Measurements from ENCODE around the gene PER2.

PER2 gene

GRCh38 chr2:238286551-238286950 lies 1.9 kb downstream of the PER2 start:
- H3K27me3 ChIP-seq = no peaks in the 10 kb centered on the region
- TF ChIP-seq, protein P1, sequence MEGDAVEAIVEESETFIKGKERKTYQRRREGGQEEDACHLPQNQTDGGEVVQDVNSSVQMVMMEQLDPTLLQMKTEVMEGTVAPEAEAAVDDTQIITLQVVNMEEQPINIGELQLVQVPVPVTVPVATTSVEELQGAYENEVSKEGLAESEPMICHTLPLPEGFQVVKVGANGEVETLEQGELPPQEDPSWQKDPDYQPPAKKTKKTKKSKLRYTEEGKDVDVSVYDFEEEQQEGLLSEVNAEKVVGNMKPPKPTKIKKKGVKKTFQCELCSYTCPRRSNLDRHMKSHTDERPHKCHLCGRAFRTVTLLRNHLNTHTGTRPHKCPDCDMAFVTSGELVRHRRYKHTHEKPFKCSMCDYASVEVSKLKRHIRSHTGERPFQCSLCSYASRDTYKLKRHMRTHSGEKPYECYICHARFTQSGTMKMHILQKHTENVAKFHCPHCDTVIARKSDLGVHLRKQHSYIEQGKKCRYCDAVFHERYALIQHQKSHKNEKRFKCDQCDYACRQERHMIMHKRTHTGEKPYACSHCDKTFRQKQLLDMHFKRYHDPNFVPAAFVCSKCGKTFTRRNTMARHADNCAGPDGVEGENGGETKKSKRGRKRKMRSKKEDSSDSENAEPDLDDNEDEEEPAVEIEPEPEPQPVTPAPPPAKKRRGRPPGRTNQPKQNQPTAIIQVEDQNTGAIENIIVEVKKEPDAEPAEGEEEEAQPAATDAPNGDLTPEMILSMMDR (IDR thresholded peaks at IDR 0.05; ENCODE audit: low read depth, low read length) = no peak
- no peak overlapping the region; the same call in 1 of the 2 replicates for H3K4me3 ChIP-seq (ENCODE audit: low read depth, low read length)
- no peak for DNase-seq
- H3K9me3 ChIP-seq = no peaks in the 10 kb centered on the region
- H3K4me1 ChIP-seq = no peaks in the 10 kb centered on the region
- no peaks in the 10 kb centered on the region; the same call in 1 of the 2 replicates for H3K36me3 ChIP-seq

- DNase-seq = no peak
- TF ChIP-seq, protein P1 (IDR thresholded peaks at IDR 0.05; ENCODE audit: low read depth, low read length) = no peak
- no peaks in the 10 kb centered on the region for H3K27me3 ChIP-seq
- no peaks in the 10 kb centered on the region; the same call in 1 of the 2 replicates for H3K36me3 ChIP-seq
- no peak overlapping the region for H3K4me3 ChIP-seq (ENCODE audit: low read depth, low read length)
- H3K4me1 ChIP-seq = no peaks in the 10 kb centered on the region
- no peaks in the 10 kb centered on the region for H3K9me3 ChIP-seq
Measured at GRCh38 chr2:238286095-238286494, 2.3 kb downstream of the PER2 start.

DNA sequence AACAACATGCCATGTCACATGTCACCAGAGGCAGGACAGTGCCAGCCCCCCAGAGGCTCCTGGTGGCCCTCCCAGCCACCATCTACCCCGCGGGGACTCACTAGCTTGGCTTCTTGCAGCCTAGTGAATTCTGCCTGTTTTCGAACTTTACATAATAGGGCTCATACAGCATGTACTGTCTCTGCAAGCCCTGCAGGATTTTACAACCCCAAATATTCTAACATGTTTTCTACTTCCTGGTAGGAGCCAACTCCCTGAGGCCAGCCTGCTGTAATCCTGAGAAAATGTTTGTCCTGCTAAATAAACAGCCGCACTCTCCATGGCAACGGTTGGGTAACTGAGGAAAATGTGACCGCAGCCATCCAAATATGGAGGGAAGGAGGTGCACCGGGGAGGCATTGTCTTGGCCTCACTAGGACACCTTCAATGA lies 2.7 kb downstream of the PER2 start:
- Histone ChIP-seq H3K4me3 (ENCODE audit: low read depth, low read length) (no peak overlapping the region), H3K9me3 (no peaks in the 10 kb centered on the region), H3K36me3 (no peaks in the 10 kb centered on the region; the same call in 1 of the 2 replicates), H3K4me1 (no peaks in the 10 kb centered on the region), H3K27me3 (no peaks in the 10 kb centered on the region)
- TF ChIP-seq, protein P1 (IDR thresholded peaks at IDR 0.05; ENCODE audit: low read depth, low read length) = no peak
- no peak for DNase-seq

- H3K4me1 ChIP-seq = no peaks in the 10 kb centered on the region
- H3K27me3 ChIP-seq = no peaks in the 10 kb centered on the region
- H3K36me3 ChIP-seq = no peaks in the 10 kb centered on the region; the same call in 1 of the 2 replicates
- TF ChIP-seq, protein P1 (IDR thresholded peaks at IDR 0.05; ENCODE audit: low read depth, low read length) = no peak
- no peak overlapping the region for H3K4me3 ChIP-seq (ENCODE audit: low read depth, low read length)
- no peaks in the 10 kb centered on the region for H3K9me3 ChIP-seq
- no peak for DNase-seq
Measured at GRCh38 chr2:238284802-238285515, 3.5 kb downstream of the PER2 start.

- no peaks in the 10 kb centered on the region for H3K27me3 ChIP-seq
- DNase-seq = no peak
Measured at GRCh38 chr2:238282861-238283738, 5.3 kb downstream of the PER2 start.

More at GRCh38 chr2:238282861-238283738, 5.3 kb downstream of the PER2 start:
- Histone ChIP-seq H3K4me3 (ENCODE audit: low read depth, low read length) (no peak overlapping the region), H3K4me1 (no peaks in the 10 kb centered on the region), H3K36me3 (no peaks in the 10 kb centered on the region; the same call in 1 of the 2 replicates), H3K9me3 (no peaks in the 10 kb centered on the region)
- TF ChIP-seq, protein P1 (IDR thresholded peaks at IDR 0.05; ENCODE audit: low read depth, low read length) = no peak

All from BE2C (cell line).